H1 (cell line): Measurements from ENCODE around the gene SCAP. TPM values are rescaled to one million over a fixed set of nuclear protein-coding genes. Genes with fewer than 3 reads are reported as not detected.

Experiments used
- CTCF ChIA-PET: fragments of 300-600 bp; sonication (Branson Sonifier 250); formaldehyde crosslinking; loops from one replicate; lab custom pipeline; 2021; ENCODE audit not compliant: partially characterized antibody; lab: Charles Lee
- POLR2A ChIA-PET: fragments of 300-600 bp; sonication (Branson Sonifier 250); formaldehyde crosslinking; loops from one replicate; lab custom pipeline; 2021; ENCODE audit warnings: inconsistent platforms; ENCODE audit not compliant: partially characterized antibody; lab: Charles Lee
- DNase-seq, 2 experiments: peaks; one replicate each; pipeline versions ENCODE4 v3.0.0 to v3.0.0-alpha.2; 2010 to 2022; ENCODE audit warnings: low spot score in 2 of 2, low read depth in 1 of 2, mixed read lengths in 1 of 2
- FAIRE-seq: peaks from 2 replicates; lab custom pipeline; 2011; peaks lifted over from hg19 to GRCh38; lab: Jason Lieb, UNC
- H2AFZ ChIP-seq: 2 replicates; pipeline ENCODE4 v1.8.1; 2012; ENCODE audit warnings: low read length, inconsistent platforms
- H2AK5ac ChIP-seq: 2 replicates; pipeline ENCODE4 v1.6.1; 2013; ENCODE audit warnings: low read depth, low read length
- H2BK120ac ChIP-seq: replicated peaks from 2 replicates; pipeline ENCODE3; 2013; ENCODE audit warnings: low read depth, low read length, inconsistent platforms
- H2BK12ac ChIP-seq: 2 replicates; pipeline ENCODE4 v1.6.1; 2013; ENCODE audit warnings: low read depth, low read length
- H2BK15ac ChIP-seq: 2 replicates; pipeline ENCODE4 v1.6.1; 2013; ENCODE audit warnings: low read length
- H2BK20ac ChIP-seq: 2 replicates; pipeline ENCODE4 v1.6.1; 2013; ENCODE audit warnings: low read length
- H2BK5ac ChIP-seq: 2 replicates; pipeline ENCODE4 v1.6.1; 2013; ENCODE audit warnings: low read depth, low read length
- H3K14ac ChIP-seq: 2 replicates; pipeline ENCODE4 v1.6.1; 2013; ENCODE audit warnings: inconsistent platforms; ENCODE audit not compliant: insufficient read length
- H3K18ac ChIP-seq: 2 replicates; pipeline ENCODE4 v1.6.1; 2013; ENCODE audit warnings: low read length; ENCODE audit errors: extremely low read depth
- H3K23ac ChIP-seq: 2 replicates; pipeline ENCODE4 v1.6.1; 2013; ENCODE audit warnings: inconsistent platforms; ENCODE audit not compliant: insufficient read length
- H3K23me2 ChIP-seq: 2 replicates; pipeline ENCODE4 v1.6.1; 2013; ENCODE audit warnings: low read depth, low read length
- H3K27ac ChIP-seq: 2 replicates; pipeline ENCODE4 v1.6.1; 2011; ENCODE audit warnings: low read depth, low read length, inconsistent platforms
- H3K27me3 ChIP-seq, 4 experiments: replicated peaks in 1 of 4; 1 replicate in 1 of 4; 2 replicates in 3 of 4; pipeline versions ENCODE4 v1.6.1 to v1.8.1; 2011 to 2013; ENCODE audit warnings: low read length in 3 of 4, mild to moderate bottlenecking in 3 of 4, inconsistent platforms in 2 of 4, mixed read lengths in 2 of 4, moderate library complexity in 1 of 4; ENCODE audit not compliant: control insufficient read depth in 3 of 4, insufficient read depth in 3 of 4; ENCODE audit errors: extremely low read depth in 1 of 4
- H3K36me3 ChIP-seq, 4 experiments: 2 replicates each; pipeline versions ENCODE4 v1.6.1 to v1.8.1; 2011 to 2013; ENCODE audit warnings: mild to moderate bottlenecking in 4 of 4, low read length in 3 of 4, moderate library complexity in 2 of 4, control low read depth in 1 of 4, inconsistent platforms in 1 of 4; ENCODE audit not compliant: insufficient read depth in 4 of 4, control insufficient read depth in 2 of 4
- H3K4ac ChIP-seq: replicated peaks from 2 replicates; pipeline ENCODE3; 2013; ENCODE audit warnings: low read length, low read depth, mixed read lengths, inconsistent platforms; ENCODE audit not compliant: insufficient read length
- H3K4me1 ChIP-seq, 4 experiments: replicated peaks in 1 of 4; 1 replicate in 1 of 4; 2 replicates in 3 of 4; pipeline versions ENCODE4 v1.6.1 to v1.8.1; 2011 to 2013; ENCODE audit warnings: low read length in 3 of 4, inconsistent platforms in 2 of 4, mixed read lengths in 1 of 4; ENCODE audit not compliant: insufficient read depth in 4 of 4, control insufficient read depth in 3 of 4
- H3K4me2 ChIP-seq, 2 experiments: 2 replicates each; pipeline versions ENCODE4 v1.6.1 to v1.8.1; 2011 to 2013; ENCODE audit warnings: low read depth in 2 of 2, low read length in 2 of 2, control low read depth in 1 of 2, inconsistent platforms in 1 of 2, mild to moderate bottlenecking in 1 of 2; ENCODE audit not compliant: insufficient read depth in 1 of 2
- H3K4me3 ChIP-seq, 4 experiments: fragments of 200-600, 300-600 bp in 1 of 4; sonication (generic), shearing (Covaris generic), sonication (Bioruptor Twin) in 1 of 4; 2 replicates each; pipeline versions ENCODE4 v1.5.1 to v1.8.1; 2011 to 2016; ENCODE audit warnings: low read length in 4 of 4, low read depth in 3 of 4, control low read depth in 2 of 4, inconsistent platforms in 2 of 4, mild to moderate bottlenecking in 2 of 4, mixed read lengths in 1 of 4, moderate library complexity in 1 of 4; ENCODE audit not compliant: insufficient read depth in 2 of 4; ENCODE audit errors: extremely low read depth in 1 of 4
- H3K56ac ChIP-seq: replicated peaks from 2 replicates; pipeline ENCODE3; 2013; ENCODE audit warnings: low read depth, mild to moderate bottlenecking, mixed read lengths, low read length, inconsistent platforms; ENCODE audit not compliant: insufficient read length
- H3K79me1 ChIP-seq: 2 replicates; pipeline ENCODE4 v1.6.1; 2013; ENCODE audit warnings: low read depth, low read length, control low read depth
- H3K79me2 ChIP-seq, 2 experiments: 2 replicates each; pipeline versions ENCODE4 v1.6.1 to v1.8.1; 2012 to 2013; ENCODE audit warnings: low read length in 2 of 2, mild to moderate bottlenecking in 2 of 2, inconsistent platforms in 1 of 2; ENCODE audit not compliant: insufficient read depth in 2 of 2, control insufficient read depth in 1 of 2
- H3K9ac ChIP-seq, 4 experiments: replicated peaks in 1 of 4; 1 replicate in 1 of 4; 2 replicates in 3 of 4; pipeline versions ENCODE4 v1.6.1 to v1.8.1; 2011 to 2013; ENCODE audit warnings: low read depth in 3 of 4, low read length in 3 of 4, control low read depth in 2 of 4, mild to moderate bottlenecking in 2 of 4, moderate library complexity in 2 of 4, inconsistent platforms in 1 of 4; ENCODE audit errors: extremely low read depth in 1 of 4
- H3K9me3 ChIP-seq, 2 experiments: 2 replicates each; pipeline versions ENCODE4 v1.6.1 to v1.8.1; 2012 to 2013; ENCODE audit warnings: mild to moderate bottlenecking in 2 of 2, moderate library complexity in 2 of 2, control low read depth in 1 of 2, inconsistent platforms in 1 of 2, low read depth in 1 of 2, low read length in 1 of 2, mixed read lengths in 1 of 2; ENCODE audit not compliant: insufficient read depth in 2 of 2
- H4K20me1 ChIP-seq, 2 experiments: replicated peaks in 1 of 2; 2 replicates each; pipeline versions ENCODE3 to v1.8.1; 2011 to 2013; ENCODE audit warnings: inconsistent platforms in 2 of 2, low read length in 2 of 2, mild to moderate bottlenecking in 1 of 2; ENCODE audit not compliant: insufficient read depth in 2 of 2, control insufficient read depth in 1 of 2
- H4K5ac ChIP-seq: 2 replicates; pipeline ENCODE4 v1.6.1; 2013; ENCODE audit warnings: low read length, low read depth, mixed read lengths, inconsistent platforms; ENCODE audit not compliant: insufficient read length
- H4K8ac ChIP-seq: 2 replicates; pipeline ENCODE4 v1.8.0; 2013; ENCODE audit warnings: mild to moderate bottlenecking, moderate library complexity, low read length, inconsistent platforms; ENCODE audit not compliant: insufficient read depth; ENCODE audit errors: extremely low read depth
- H4K91ac ChIP-seq: replicated peaks from 2 replicates; pipeline ENCODE3; 2013; ENCODE audit warnings: low read length, mixed read lengths, inconsistent platforms; ENCODE audit not compliant: insufficient read length
- ATF3 ChIP-seq: IDR thresholded peaks from 2 replicates; pipeline ENCODE4 v1.6.1; 2011; ENCODE audit warnings: low read depth, mild to moderate bottlenecking, low read length; ENCODE audit not compliant: insufficient read depth
- CHD1 ChIP-seq: IDR thresholded peaks from 2 replicates; pipeline ENCODE4 v1.6.1; 2012; ENCODE audit warnings: low read depth, low read length, improper control_type of control experiment
- EGR1 ChIP-seq: IDR thresholded peaks from 2 replicates; pipeline ENCODE4 v1.6.1; 2011; ENCODE audit warnings: low read depth, low read length, borderline replicate concordance
- EP300 ChIP-seq, 2 experiments: IDR thresholded peaks; 1 replicate in 1 of 2; 2 replicates in 1 of 2; pipeline ENCODE4 v1.6.1; 2011 to 2012; ENCODE audit warnings: low read depth in 2 of 2, low read length in 2 of 2, mild to moderate bottlenecking in 2 of 2, borderline replicate concordance in 1 of 2, inconsistent platforms in 1 of 2, moderate library complexity in 1 of 2
- EZH2 ChIP-seq: fragments of 200-600 bp; sonication (generic); IDR thresholded peaks from 2 replicates; pipeline ENCODE4 v1.7.1; 2012; ENCODE audit warnings: low read depth, mild to moderate bottlenecking, moderate library complexity, low read length, inconsistent platforms; ENCODE audit not compliant: severe bottlenecking
- NRF1 ChIP-seq: IDR thresholded peaks from 2 replicates; pipeline ENCODE4 v1.6.1; 2011; ENCODE audit warnings: mild to moderate bottlenecking, low read depth, low read length, improper control_type of control experiment
- RBBP5 ChIP-seq: IDR thresholded peaks from 2 replicates; pipeline ENCODE4 v1.7.1; 2012; ENCODE audit warnings: low read depth, mild to moderate bottlenecking, inconsistent platforms, low read length, moderate library complexity, borderline replicate concordance
- SP4 ChIP-seq: IDR thresholded peaks from 2 replicates; pipeline ENCODE4 v1.6.1; 2012; ENCODE audit warnings: low read length, inconsistent platforms
- SRF ChIP-seq: IDR thresholded peaks from 2 replicates; pipeline ENCODE4 v1.6.1; 2011; ENCODE audit warnings: mild to moderate bottlenecking, low read depth, low read length, moderate library complexity
- SUZ12 ChIP-seq: fragments of 200-600 bp; sonication (generic); IDR thresholded peaks from 2 replicates; pipeline ENCODE4 v1.6.1; 2012; ENCODE audit warnings: mild to moderate bottlenecking, inconsistent platforms, low read length, moderate library complexity, mixed read lengths
- TAF1 ChIP-seq: IDR thresholded peaks from 2 replicates; pipeline ENCODE4 v1.6.1; 2011; ENCODE audit warnings: mild to moderate bottlenecking, low read depth, low read length
- TAF7 ChIP-seq: optimal IDR thresholded peaks from 2 replicates; pipeline ENCODE3; 2011; ENCODE audit warnings: low read depth, mild to moderate bottlenecking, inconsistent platforms, low read length, moderate library complexity, borderline replicate concordance
- TBP ChIP-seq: IDR thresholded peaks from 2 replicates; pipeline ENCODE4 v1.6.1; 2011; ENCODE audit warnings: low read depth, low read length, improper control_type of control experiment
- YY1 ChIP-seq: IDR thresholded peaks from 2 replicates; pipeline ENCODE4 v1.6.1; 2011; ENCODE audit warnings: low read depth, mild to moderate bottlenecking, low read length
- WGBS, 2 experiments: shearing (Covaris generic) in 1 of 2; methylation state at CpG; one replicate each; pipeline versions ENCODE4 v1.1.6 to v1.1.7; 2013 to 2015; ENCODE audit warnings: low lambda C conversion rate in 2 of 2, mixed read lengths in 2 of 2, inconsistent platforms in 1 of 2, low coverage in 1 of 2, missing lambda C conversion rate in 1 of 2; ENCODE audit not compliant: insufficient replicate concordance in 2 of 2, insufficient coverage in 1 of 2, insufficient read length in 1 of 2; ENCODE audit errors: extremely low coverage in 1 of 2, missing lambda C conversion rate in 1 of 2; 5-methylcytosine and 5-hydroxymethylcytosine counted together
- polyA plus RNA-seq, 7 experiments: library from polyadenylated mRNA; depleted of rRNA in 3 of 7; stranded (reverse) in 5 of 7; unstranded in 2 of 7; fragments of >200 nt in 5 of 7; fragments of 200-250 nt in 2 of 7; gene quantifications; 1 replicate in 5 of 7; 2 replicates in 1 of 7; 4 replicates in 1 of 7; pipeline versions ENCODE4 v1.2.1 to v1.2.3, GENCODE V29; 2011 to 2013; ENCODE audit warnings: missing spikeins in 2 of 7, mixed read lengths in 2 of 7
- total RNA-seq: library from RNA; stranded (reverse); fragmentation: NEBNext Ultra II Directional; extraction: Animal tissue kit (Norgen Biotek cat#: 25700); gene quantifications from 2 replicates; pipeline ENCODE4 v1.2.1, GENCODE V29; 2021

SCAP gene
- total and polyA plus RNA-seq, 2 of the 8 experiments (the other 6 are each of a cell fraction or from before 2014, with no cell fraction given) = 74.0 to 114 TPM

DNA sequence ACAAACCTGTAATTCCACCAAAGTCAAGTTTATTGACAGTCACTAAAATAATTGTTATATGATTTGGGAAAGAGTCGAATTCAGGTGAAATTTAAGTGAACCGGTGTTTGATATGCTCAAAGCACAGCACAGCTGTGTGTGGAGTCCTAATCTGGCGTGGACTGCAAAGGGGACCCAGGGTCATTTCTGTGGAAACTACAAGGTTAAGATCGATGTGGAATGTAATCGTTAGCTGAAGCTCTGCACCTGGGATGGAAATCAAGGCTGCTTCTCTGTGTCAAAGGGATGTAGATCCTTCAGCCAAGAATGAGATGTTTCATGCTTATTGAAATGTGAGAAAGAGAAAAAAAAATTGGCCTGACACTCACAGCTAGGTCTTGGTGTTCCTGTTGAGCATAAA lies 39.4 kb upstream of the SCAP start:
- Histone ChIP-seq H2AK5ac (no peak overlapping the region), H4K91ac (no peak overlapping the region), H3K56ac (no peak overlapping the region), H3K9me3 (no peaks in the 10 kb centered on the region), H2BK15ac (no peak overlapping the region), H2BK5ac (no peak overlapping the region), H3K4ac (no peak overlapping the region), H2BK12ac (no peak overlapping the region), H2BK20ac (no peak overlapping the region), H3K23me2 (no peaks in the 10 kb centered on the region; the same call in 1 of the 2 replicates), H3K14ac (no peak overlapping the region), H2AFZ (no peak overlapping the region), H3K27me3 (no peaks in the 10 kb centered on the region), H3K9ac (no peak overlapping the region), H3K27ac (no peak overlapping the region), H3K23ac (no peak overlapping the region), H4K5ac (no peak overlapping the region), H3K79me2 (peaks cover 5 to 22% of the 10 kb centered on the region in 2 experiments), H3K79me1 (peaks cover 6% of the 10 kb centered on the region; the same call in 1 of the 2 replicates), H3K4me1 (peaks cover 0 to 4% (median 1%) of the 10 kb centered on the region in 4 experiments; a peak in 2 of 7 replicates), H4K8ac (no peak overlapping the region), H3K36me3 (peaks cover 3 to 11% (median 5%) of the 10 kb centered on the region in 4 experiments; a peak in 6 of 8 replicates), H2BK120ac (no peak overlapping the region), H3K4me2 (no peak overlapping the region), H4K20me1 (no peaks in the 10 kb centered on the region), H3K18ac (no peak overlapping the region), H3K4me3 (no peak overlapping the region)
- DNase-seq (no peak), FAIRE-seq (no peak)
- 93% methylated on average over 5 of the region's 5 CpGs; no CpG with 5 or more reads in 1 of the 2 experiments for whole genome bisulfite sequencing, 2 experiments
- ChIA-PET POLR2A (no interaction called here), CTCF (no interaction called here)
- TF ChIP-seq EZH2 (no peak), TBP (no peak), RBBP5 (no peak), SUZ12 (no peak), SP4 (no peak), TAF1 (no peak), TAF7 (no peak), SRF (no peak), ATF3 (no peak), EGR1 (no peak), YY1 (no peak), NRF1 (no peak), EP300 (IDR thresholded peaks at IDR 0.05; ENCODE audit: borderline replicate concordance in 1 of 2, low read depth in 2 of 2, low read length in 2 of 2) (no peak), CHD1 (no peak)
